Activated T-cell treated with anti-CD3 and anti-CD28 coated beads, Interleukin-2, amount 50 U/mL, for 48 hours (primary cell): Measurements from ENCODE around the gene FAM81B.

Experiments used
- DNase-seq, 2 experiments: peaks; one replicate each; pipeline ENCODE4 v3.0.0-alpha.2; 2020

The FAM81B gene

DNA sequence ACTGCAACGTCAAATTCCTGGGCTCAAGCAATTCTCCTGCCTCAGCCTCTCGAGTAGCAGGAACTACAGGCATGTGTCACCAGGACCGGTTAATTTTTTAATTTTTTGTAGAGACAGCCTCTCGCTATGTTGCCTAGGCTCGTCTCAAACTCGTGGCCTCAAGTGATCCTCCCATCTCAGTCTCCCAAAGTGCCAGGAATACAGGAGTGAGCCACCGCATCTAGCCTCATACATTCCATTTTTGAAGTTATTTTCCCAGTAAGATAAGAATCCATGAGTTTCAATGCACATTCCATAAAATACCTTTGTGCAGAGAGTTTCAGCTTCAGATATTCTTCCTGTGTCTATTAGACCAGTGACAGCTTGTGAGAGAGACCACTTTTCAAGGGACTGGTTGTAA is 93.3 kb downstream of the FAM81B start:
- DNase-seq, result no peak

DNA sequence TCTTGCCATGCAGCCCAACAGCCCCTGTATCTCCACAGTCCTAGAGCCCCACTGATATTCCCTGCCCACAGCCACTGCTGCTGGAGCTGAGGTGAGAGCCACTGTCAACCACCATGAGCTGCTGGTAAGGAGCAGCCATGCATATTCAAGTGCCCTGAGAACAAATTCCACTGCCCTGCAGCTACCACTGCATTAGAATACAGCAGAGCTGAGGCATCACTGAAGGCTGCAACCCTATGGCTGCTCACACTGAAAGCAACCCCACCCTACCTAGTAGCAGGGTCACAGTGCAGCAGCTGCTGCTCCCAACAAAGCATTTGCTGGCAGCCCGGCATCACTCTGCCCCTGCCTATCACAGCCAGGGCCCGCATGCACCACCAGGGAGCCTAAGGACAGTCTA is 95.0 kb downstream of the FAM81B start:
- DNase-seq, result no peak

DNA sequence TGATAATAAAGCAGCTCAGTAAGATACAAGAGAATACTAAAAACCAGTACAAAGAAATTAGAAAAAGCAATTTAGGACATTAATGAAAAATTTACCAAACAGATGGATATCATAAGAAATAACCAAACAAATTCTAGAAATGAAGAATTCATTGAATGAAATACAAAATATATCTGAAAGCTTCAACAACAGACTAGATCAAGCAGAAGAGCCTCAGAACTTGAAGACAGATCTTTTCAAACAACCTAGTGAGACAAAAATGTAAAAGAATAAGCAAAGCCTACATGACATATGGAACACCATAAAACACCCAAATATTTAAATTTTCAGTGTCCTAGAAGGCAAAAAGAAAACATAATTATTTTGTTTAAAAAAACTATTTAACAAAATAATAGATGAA is 96.7 kb downstream of the FAM81B start:
- no peak for DNase-seq
